WTC11 (cell line): ENCODE results near the gene ARHGAP10. TPM values are rescaled to one million over a fixed set of nuclear protein-coding genes. Genes with fewer than 3 reads are reported as not detected.

ENCODE experiments used
- ATAC-seq: fragments of 200-7000 bp; cut with Tn5 transposase; 2 replicates; pipeline ENCODE4 v1.10.0; 2021; ENCODE audit warnings: mild to moderate bottlenecking, moderate library complexity
- CTCF ChIA-PET: fragments of 300-600 bp; sonication (Branson Sonifier 250); formaldehyde crosslinking; loops from one replicate; lab custom pipeline; 2021; ENCODE audit warnings: antibody characterized with exemption; lab: Charles Lee
- POLR2A ChIA-PET: fragments of 350-600 bp; sonication (Branson Sonifier 250); formaldehyde crosslinking; loops from one replicate; lab custom pipeline; 2021; ENCODE audit warnings: antibody characterized with exemption; lab: Charles Lee
- DNase-seq: peaks from one replicate; pipeline ENCODE4 v3.0.0; 2021; ENCODE audit warnings: low spot score
- H3K27ac Mint-ChIP-seq: 2 replicates; pipeline ENCODE4 v1.8.0; 2021; ENCODE audit warnings: mixed read lengths
- H3K27me3 Mint-ChIP-seq: 2 replicates; pipeline ENCODE4 v1.8.0; 2021; ENCODE audit warnings: low read depth, mild to moderate bottlenecking, moderate library complexity, mixed read lengths
- H3K36me3 Mint-ChIP-seq: 2 replicates; pipeline ENCODE4 v1.8.0; 2021; ENCODE audit warnings: mixed read lengths
- H3K4me1 Mint-ChIP-seq: 2 replicates; pipeline ENCODE4 v1.8.0; 2022; ENCODE audit warnings: mixed read lengths
- H3K4me3 Mint-ChIP-seq: 2 replicates; pipeline ENCODE4 v1.8.0; 2021; ENCODE audit warnings: mild to moderate bottlenecking, moderate library complexity, mixed read lengths
- H3K9me3 Mint-ChIP-seq: 2 replicates; pipeline ENCODE4 v1.8.0; 2021; ENCODE audit warnings: mixed read lengths
- CREB1 ChIP-seq: sonication (generic); formaldehyde crosslinking; IDR thresholded peaks from 2 replicates; pipeline ENCODE4 v1.8.0; 2023; ENCODE audit warnings: mild to moderate bottlenecking, missing genetic modification reagents
- ZNF121 ChIP-seq: sonication (generic); formaldehyde crosslinking; IDR thresholded peaks from 2 replicates; pipeline ENCODE4 v1.8.0; 2023; ENCODE audit warnings: missing genetic modification reagents
- ZNF219 ChIP-seq: sonication (generic); formaldehyde crosslinking; IDR thresholded peaks from 2 replicates; pipeline ENCODE4 v1.8.0; 2023; ENCODE audit warnings: missing genetic modification reagents, mild to moderate bottlenecking, borderline replicate concordance
- ZNF263 ChIP-seq: sonication (generic); formaldehyde crosslinking; IDR thresholded peaks from 2 replicates; pipeline ENCODE4 v1.8.1; 2022; ENCODE audit warnings: low read depth, mild to moderate bottlenecking, moderate library complexity, missing genetic modification reagents
- total RNA-seq: library from RNA; stranded (reverse); gene quantifications from 3 replicates; pipeline ENCODE4 v1.2.3, GENCODE V29; 2021
- TF ChIP-seq, protein P1 (sequence below): sonication (generic); formaldehyde crosslinking; IDR thresholded peaks from 2 replicates; pipeline ENCODE4 v1.8.1; 2023; ENCODE audit warnings: mild to moderate bottlenecking, missing genetic modification reagents, borderline replicate concordance
- TF ChIP-seq, protein P2 (sequence below): fragments of 250-450 bp; sonication (Bioruptor Pico); IDR thresholded peaks from 2 replicates; pipeline ENCODE4 v1.8.0; 2021; ENCODE audit warnings: mild to moderate bottlenecking
- TF ChIP-seq, protein P3 (sequence below): sonication (generic); formaldehyde crosslinking; IDR thresholded peaks from 2 replicates; pipeline ENCODE4 v1.8.1; 2023; ENCODE audit warnings: mild to moderate bottlenecking, missing genetic modification reagents, moderate library complexity
- TF ChIP-seq, protein P4 (sequence below): sonication (generic); formaldehyde crosslinking; IDR thresholded peaks from 2 replicates; pipeline ENCODE4 v1.8.1; 2023; ENCODE audit warnings: mild to moderate bottlenecking, moderate library complexity, missing genetic modification reagents
- TF ChIP-seq, protein P5 (sequence below): sonication (generic); formaldehyde crosslinking; IDR thresholded peaks from 2 replicates; pipeline ENCODE4 v1.8.0; 2023; ENCODE audit warnings: missing genetic modification reagents, mild to moderate bottlenecking, borderline replicate concordance
- TF ChIP-seq, protein P6 (sequence below): sonication (generic); formaldehyde crosslinking; IDR thresholded peaks from 2 replicates; pipeline ENCODE4 v1.8.0; 2022; ENCODE audit warnings: mild to moderate bottlenecking, missing genetic modification reagents
- TF ChIP-seq, protein P7 (sequence below): sonication (generic); formaldehyde crosslinking; IDR thresholded peaks from 2 replicates; pipeline ENCODE4 v1.8.0; 2022; ENCODE audit warnings: mild to moderate bottlenecking, missing genetic modification reagents
- TF ChIP-seq, protein P8 (sequence below): sonication (generic); formaldehyde crosslinking; conservative IDR thresholded peaks from 2 replicates; pipeline ENCODE4 v1.8.1; 2023; ENCODE audit warnings: mild to moderate bottlenecking, low read depth, missing genetic modification reagents, moderate library complexity

The ARHGAP10 gene
- total RNA-seq, 1 experiment from 2014 or later = 9.6 TPM

DNA sequence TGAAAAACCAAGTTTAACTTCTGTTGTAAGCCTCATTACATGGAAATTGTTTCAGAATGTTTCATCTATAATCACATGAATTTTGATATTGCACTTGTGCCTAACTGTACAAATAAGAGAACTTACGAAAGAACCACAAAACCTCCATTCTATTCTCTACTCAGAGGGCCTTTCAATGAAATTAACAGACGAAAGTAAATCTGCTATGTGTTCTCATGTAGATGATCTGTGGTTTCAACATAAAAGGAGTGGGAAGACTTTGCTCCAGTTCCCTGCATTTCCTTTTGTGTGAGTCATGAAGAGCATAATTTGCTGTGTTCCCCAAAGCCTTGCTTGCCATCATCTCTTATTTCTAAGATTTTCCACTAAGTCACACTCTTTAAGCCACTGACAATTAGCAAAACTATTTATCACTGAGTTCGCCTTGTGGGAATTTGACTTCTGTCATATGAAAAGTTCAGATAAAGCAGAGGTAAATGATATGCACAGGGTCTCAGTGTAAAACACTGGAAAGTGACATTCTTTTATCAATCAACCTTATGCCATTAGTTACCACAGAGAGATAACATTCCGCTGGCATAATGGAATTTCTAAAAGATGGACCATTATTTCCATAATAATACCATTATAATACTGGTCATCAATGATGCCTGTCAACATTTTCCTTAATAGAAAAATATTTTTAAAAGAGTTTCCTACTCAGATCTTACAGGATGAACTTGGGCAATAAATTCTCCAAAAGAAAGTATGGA, 380.5 kb downstream of the ARHGAP10 start (continued):
- TF ChIP-seq, protein P1, sequence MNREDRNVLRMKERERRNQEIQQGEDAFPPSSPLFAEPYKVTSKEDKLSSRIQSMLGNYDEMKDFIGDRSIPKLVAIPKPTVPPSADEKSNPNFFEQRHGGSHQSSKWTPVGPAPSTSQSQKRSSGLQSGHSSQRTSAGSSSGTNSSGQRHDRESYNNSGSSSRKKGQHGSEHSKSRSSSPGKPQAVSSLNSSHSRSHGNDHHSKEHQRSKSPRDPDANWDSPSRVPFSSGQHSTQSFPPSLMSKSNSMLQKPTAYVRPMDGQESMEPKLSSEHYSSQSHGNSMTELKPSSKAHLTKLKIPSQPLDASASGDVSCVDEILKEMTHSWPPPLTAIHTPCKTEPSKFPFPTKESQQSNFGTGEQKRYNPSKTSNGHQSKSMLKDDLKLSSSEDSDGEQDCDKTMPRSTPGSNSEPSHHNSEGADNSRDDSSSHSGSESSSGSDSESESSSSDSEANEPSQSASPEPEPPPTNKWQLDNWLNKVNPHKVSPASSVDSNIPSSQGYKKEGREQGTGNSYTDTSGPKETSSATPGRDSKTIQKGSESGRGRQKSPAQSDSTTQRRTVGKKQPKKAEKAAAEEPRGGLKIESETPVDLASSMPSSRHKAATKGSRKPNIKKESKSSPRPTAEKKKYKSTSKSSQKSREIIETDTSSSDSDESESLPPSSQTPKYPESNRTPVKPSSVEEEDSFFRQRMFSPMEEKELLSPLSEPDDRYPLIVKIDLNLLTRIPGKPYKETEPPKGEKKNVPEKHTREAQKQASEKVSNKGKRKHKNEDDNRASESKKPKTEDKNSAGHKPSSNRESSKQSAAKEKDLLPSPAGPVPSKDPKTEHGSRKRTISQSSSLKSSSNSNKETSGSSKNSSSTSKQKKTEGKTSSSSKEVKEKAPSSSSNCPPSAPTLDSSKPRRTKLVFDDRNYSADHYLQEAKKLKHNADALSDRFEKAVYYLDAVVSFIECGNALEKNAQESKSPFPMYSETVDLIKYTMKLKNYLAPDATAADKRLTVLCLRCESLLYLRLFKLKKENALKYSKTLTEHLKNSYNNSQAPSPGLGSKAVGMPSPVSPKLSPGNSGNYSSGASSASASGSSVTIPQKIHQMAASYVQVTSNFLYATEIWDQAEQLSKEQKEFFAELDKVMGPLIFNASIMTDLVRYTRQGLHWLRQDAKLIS (CRISPR knock-in tag) = no peak
- TF ChIP-seq, protein P2, sequence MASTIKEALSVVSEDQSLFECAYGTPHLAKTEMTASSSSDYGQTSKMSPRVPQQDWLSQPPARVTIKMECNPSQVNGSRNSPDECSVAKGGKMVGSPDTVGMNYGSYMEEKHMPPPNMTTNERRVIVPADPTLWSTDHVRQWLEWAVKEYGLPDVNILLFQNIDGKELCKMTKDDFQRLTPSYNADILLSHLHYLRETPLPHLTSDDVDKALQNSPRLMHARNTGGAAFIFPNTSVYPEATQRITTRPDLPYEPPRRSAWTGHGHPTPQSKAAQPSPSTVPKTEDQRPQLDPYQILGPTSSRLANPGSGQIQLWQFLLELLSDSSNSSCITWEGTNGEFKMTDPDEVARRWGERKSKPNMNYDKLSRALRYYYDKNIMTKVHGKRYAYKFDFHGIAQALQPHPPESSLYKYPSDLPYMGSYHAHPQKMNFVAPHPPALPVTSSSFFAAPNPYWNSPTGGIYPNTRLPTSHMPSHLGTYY (CRISPR knock-in tag) = no peak
- TF ChIP-seq, protein P3, sequence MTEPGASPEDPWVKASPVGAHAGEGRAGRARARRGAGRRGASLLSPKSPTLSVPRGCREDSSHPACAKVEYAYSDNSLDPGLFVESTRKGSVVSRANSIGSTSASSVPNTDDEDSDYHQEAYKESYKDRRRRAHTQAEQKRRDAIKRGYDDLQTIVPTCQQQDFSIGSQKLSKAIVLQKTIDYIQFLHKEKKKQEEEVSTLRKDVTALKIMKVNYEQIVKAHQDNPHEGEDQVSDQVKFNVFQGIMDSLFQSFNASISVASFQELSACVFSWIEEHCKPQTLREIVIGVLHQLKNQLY (CRISPR knock-in tag) = no peak

DNA sequence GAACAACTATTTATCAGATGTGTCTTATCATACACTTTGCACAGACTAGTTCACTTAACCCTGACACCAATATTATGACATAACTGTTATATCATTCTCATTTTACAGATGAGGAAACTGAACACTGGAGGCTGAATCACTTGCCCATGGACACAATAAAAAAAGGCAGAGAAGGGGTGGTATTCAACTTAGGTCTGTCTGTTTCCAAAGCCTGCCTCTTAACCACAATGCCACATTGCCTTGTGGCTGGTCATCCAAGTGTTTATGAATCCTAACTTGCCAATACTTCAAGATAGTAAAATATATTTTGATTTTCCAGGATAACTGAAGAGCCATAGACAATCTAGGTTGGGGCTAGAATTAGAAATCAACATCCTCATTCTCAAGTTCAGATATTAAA, 382.5 kb downstream of the ARHGAP10 start:
- H3K9me3 Mint-ChIP-seq = peaks cover 4% of the 10 kb centered on the region
- H3K36me3 Mint-ChIP-seq = no peaks in the 10 kb centered on the region; the same call in 1 of the 2 replicates
- no peak for ATAC-seq
- POLR2A ChIA-PET = no interaction called here
- DNase-seq = no peak
- H3K27ac Mint-ChIP-seq = no peak overlapping the region
- peaks cover 48% of the 10 kb centered on the region for H3K4me1 Mint-ChIP-seq
- H3K27me3 Mint-ChIP-seq = peaks cover 11% of the 10 kb centered on the region
- H3K4me3 Mint-ChIP-seq = no peak overlapping the region
- CTCF ChIA-PET = no interaction called here
- TF ChIP-seq, protein P4, sequence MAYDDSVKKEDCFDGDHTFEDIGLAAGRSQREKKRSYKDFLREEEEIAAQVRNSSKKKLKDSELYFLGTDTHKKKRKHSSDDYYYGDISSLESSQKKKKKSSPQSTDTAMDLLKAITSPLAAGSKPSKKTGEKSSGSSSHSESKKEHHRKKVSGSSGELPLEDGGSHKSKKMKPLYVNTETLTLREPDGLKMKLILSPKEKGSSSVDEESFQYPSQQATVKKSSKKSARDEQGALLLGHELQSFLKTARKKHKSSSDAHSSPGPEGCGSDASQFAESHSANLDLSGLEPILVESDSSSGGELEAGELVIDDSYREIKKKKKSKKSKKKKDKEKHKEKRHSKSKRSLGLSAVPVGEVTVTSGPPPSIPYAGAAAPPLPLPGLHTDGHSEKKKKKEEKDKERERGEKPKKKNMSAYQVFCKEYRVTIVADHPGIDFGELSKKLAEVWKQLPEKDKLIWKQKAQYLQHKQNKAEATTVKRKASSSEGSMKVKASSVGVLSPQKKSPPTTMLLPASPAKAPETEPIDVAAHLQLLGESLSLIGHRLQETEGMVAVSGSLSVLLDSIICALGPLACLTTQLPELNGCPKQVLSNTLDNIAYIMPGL = no peak
- TF ChIP-seq CREB1 (no peak), ZNF219 (CRISPR knock-in tag) (no peak), ZNF121 (CRISPR knock-in tag) (no peak), ZNF263 (CRISPR knock-in tag) (no peak)
- TF ChIP-seq, protein P5, sequence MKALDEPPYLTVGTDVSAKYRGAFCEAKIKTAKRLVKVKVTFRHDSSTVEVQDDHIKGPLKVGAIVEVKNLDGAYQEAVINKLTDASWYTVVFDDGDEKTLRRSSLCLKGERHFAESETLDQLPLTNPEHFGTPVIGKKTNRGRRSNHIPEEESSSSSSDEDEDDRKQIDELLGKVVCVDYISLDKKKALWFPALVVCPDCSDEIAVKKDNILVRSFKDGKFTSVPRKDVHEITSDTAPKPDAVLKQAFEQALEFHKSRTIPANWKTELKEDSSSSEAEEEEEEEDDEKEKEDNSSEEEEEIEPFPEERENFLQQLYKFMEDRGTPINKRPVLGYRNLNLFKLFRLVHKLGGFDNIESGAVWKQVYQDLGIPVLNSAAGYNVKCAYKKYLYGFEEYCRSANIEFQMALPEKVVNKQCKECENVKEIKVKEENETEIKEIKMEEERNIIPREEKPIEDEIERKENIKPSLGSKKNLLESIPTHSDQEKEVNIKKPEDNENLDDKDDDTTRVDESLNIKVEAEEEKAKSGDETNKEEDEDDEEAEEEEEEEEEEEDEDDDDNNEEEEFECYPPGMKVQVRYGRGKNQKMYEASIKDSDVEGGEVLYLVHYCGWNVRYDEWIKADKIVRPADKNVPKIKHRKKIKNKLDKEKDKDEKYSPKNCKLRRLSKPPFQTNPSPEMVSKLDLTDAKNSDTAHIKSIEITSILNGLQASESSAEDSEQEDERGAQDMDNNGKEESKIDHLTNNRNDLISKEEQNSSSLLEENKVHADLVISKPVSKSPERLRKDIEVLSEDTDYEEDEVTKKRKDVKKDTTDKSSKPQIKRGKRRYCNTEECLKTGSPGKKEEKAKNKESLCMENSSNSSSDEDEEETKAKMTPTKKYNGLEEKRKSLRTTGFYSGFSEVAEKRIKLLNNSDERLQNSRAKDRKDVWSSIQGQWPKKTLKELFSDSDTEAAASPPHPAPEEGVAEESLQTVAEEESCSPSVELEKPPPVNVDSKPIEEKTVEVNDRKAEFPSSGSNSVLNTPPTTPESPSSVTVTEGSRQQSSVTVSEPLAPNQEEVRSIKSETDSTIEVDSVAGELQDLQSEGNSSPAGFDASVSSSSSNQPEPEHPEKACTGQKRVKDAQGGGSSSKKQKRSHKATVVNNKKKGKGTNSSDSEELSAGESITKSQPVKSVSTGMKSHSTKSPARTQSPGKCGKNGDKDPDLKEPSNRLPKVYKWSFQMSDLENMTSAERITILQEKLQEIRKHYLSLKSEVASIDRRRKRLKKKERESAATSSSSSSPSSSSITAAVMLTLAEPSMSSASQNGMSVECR = no peak
- TF ChIP-seq, protein P6, sequence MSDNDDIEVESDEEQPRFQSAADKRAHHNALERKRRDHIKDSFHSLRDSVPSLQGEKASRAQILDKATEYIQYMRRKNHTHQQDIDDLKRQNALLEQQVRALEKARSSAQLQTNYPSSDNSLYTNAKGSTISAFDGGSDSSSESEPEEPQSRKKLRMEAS (CRISPR knock-in tag) = no peak
- TF ChIP-seq, protein P7, sequence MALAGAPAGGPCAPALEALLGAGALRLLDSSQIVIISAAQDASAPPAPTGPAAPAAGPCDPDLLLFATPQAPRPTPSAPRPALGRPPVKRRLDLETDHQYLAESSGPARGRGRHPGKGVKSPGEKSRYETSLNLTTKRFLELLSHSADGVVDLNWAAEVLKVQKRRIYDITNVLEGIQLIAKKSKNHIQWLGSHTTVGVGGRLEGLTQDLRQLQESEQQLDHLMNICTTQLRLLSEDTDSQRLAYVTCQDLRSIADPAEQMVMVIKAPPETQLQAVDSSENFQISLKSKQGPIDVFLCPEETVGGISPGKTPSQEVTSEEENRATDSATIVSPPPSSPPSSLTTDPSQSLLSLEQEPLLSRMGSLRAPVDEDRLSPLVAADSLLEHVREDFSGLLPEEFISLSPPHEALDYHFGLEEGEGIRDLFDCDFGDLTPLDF (CRISPR knock-in tag) = no peak
- TF ChIP-seq, protein P8, sequence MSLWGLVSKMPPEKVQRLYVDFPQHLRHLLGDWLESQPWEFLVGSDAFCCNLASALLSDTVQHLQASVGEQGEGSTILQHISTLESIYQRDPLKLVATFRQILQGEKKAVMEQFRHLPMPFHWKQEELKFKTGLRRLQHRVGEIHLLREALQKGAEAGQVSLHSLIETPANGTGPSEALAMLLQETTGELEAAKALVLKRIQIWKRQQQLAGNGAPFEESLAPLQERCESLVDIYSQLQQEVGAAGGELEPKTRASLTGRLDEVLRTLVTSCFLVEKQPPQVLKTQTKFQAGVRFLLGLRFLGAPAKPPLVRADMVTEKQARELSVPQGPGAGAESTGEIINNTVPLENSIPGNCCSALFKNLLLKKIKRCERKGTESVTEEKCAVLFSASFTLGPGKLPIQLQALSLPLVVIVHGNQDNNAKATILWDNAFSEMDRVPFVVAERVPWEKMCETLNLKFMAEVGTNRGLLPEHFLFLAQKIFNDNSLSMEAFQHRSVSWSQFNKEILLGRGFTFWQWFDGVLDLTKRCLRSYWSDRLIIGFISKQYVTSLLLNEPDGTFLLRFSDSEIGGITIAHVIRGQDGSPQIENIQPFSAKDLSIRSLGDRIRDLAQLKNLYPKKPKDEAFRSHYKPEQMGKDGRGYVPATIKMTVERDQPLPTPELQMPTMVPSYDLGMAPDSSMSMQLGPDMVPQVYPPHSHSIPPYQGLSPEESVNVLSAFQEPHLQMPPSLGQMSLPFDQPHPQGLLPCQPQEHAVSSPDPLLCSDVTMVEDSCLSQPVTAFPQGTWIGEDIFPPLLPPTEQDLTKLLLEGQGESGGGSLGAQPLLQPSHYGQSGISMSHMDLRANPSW (CRISPR knock-in tag) = no peak
- TF ChIP-seq, protein P1 (CRISPR knock-in tag) = no peak
